BLaER1 (cell line): ENCODE results near the gene ENDOU.

Experiments used
- H3K27ac ChIP-seq: shearing (Covaris generic); formaldehyde crosslinking; 2 replicates; pipeline ENCODE4 v1.8.1; 2022
- H3K27me3 ChIP-seq: shearing (Covaris generic); formaldehyde crosslinking; 2 replicates; pipeline ENCODE4 v1.8.1; 2022
- H3K36me3 ChIP-seq: shearing (Covaris generic); formaldehyde crosslinking; 2 replicates; pipeline ENCODE4 v1.8.1; 2022
- H3K4me1 ChIP-seq: shearing (Covaris generic); formaldehyde crosslinking; 2 replicates; pipeline ENCODE4 v1.8.1; 2022
- H3K4me2 ChIP-seq: shearing (Covaris generic); formaldehyde crosslinking; 2 replicates; pipeline ENCODE4 v1.8.1; 2022
- H3K4me3 ChIP-seq: shearing (Covaris generic); formaldehyde crosslinking; 2 replicates; pipeline ENCODE4 v1.8.1; 2022
- H3K9ac ChIP-seq: shearing (Covaris generic); formaldehyde crosslinking; 2 replicates; pipeline ENCODE4 v1.8.1; 2022
- H3K9me3 ChIP-seq: shearing (Covaris generic); formaldehyde crosslinking; 2 replicates; pipeline ENCODE4 v1.8.1; 2022
- H4K20me1 ChIP-seq: shearing (Covaris generic); formaldehyde crosslinking; 2 replicates; pipeline ENCODE4 v1.8.1; 2022
- Cebpa-rat ChIP-seq: shearing (Covaris generic); IDR thresholded peaks from 2 replicates; pipeline ENCODE4 v1.8.1; 2022

The ENDOU gene

GRCh38 chr12:47750916-47751470 is 25.7 kb upstream of the ENDOU start:
- Histone ChIP-seq H3K36me3 (0 out of 2 replicates have a peak, but pooled peaks cover 3% of the 10 kb centered on the region), H3K4me2 (peak overlapping the region; percentile 97), H3K27ac (peak overlapping the region; percentile 72), H4K20me1 (no peaks in the 10 kb centered on the region), H3K27me3 (no peaks in the 10 kb centered on the region), H3K4me1 (peaks cover 97% of the 10 kb centered on the region), H3K4me3 (no peak overlapping the region), H3K9ac (0 out of 2 replicates have a peak overlapping the region, but pooled peaks have one; percentile 38), H3K9me3 (no peaks in the 10 kb centered on the region)
- TF ChIP-seq Cebpa-rat = no peak

GRCh38 chr12:47750229-47750798 is 25.0 kb upstream of the ENDOU start:
- Histone ChIP-seq H4K20me1 (no peaks in the 10 kb centered on the region), H3K27ac (peak overlapping the region; percentile 72; the same call in 1 of the 2 replicates), H3K36me3 (0 out of 2 replicates have a peak, but pooled peaks cover 3% of the 10 kb centered on the region), H3K9ac (0 out of 2 replicates have a peak overlapping the region, but pooled peaks have one; percentile 38), H3K27me3 (no peaks in the 10 kb centered on the region), H3K9me3 (no peaks in the 10 kb centered on the region), H3K4me3 (no peak overlapping the region), H3K4me2 (peak overlapping the region; percentile 97), H3K4me1 (peaks cover 95% of the 10 kb centered on the region)
- no peak for TF ChIP-seq Cebpa-rat

- H4K20me1 ChIP-seq = no peaks in the 10 kb centered on the region
- H3K27ac ChIP-seq = no peak overlapping the region
- TF ChIP-seq Cebpa-rat = no peak
- H3K4me1 ChIP-seq = peaks cover 94% of the 10 kb centered on the region
- no peak overlapping the region for H3K4me3 ChIP-seq
- H3K36me3 ChIP-seq = 0 out of 2 replicates have a peak, but pooled peaks cover 3% of the 10 kb centered on the region
- H3K4me2 ChIP-seq = peak overlapping the region; percentile 97
- H3K9ac ChIP-seq = no peak overlapping the region
- no peaks in the 10 kb centered on the region for H3K9me3 ChIP-seq
- no peaks in the 10 kb centered on the region for H3K27me3 ChIP-seq
Measured at GRCh38 chr12:47748899-47749298, 23.6 kb upstream of the ENDOU start.

GRCh38 chr12:47748507-47748828 is 23.2 kb upstream of the ENDOU start:
- H3K27ac ChIP-seq = no peak overlapping the region
- no peaks in the 10 kb centered on the region for H3K27me3 ChIP-seq
- no peak overlapping the region for H3K4me3 ChIP-seq
- no peak overlapping the region for H3K9ac ChIP-seq
- no peak overlapping the region for H3K4me2 ChIP-seq
- no peak for TF ChIP-seq Cebpa-rat
- H3K9me3 ChIP-seq = no peaks in the 10 kb centered on the region
- peaks cover 94% of the 10 kb centered on the region for H3K4me1 ChIP-seq
- 0 out of 2 replicates have a peak, but pooled peaks cover 3% of the 10 kb centered on the region for H3K36me3 ChIP-seq
- H4K20me1 ChIP-seq = no peaks in the 10 kb centered on the region

GRCh38 chr12:47747596-47748506 is 22.6 kb upstream of the ENDOU start:
- no peak for TF ChIP-seq Cebpa-rat
- no peak overlapping the region for H3K27ac ChIP-seq
- 0 out of 2 replicates have a peak, but pooled peaks cover 3% of the 10 kb centered on the region for H3K36me3 ChIP-seq
- peak overlapping the region; percentile 51 for H3K4me2 ChIP-seq
- H3K27me3 ChIP-seq = no peaks in the 10 kb centered on the region
- peaks cover 94% of the 10 kb centered on the region for H3K4me1 ChIP-seq
- H3K9me3 ChIP-seq = no peaks in the 10 kb centered on the region
- no peak overlapping the region for H3K9ac ChIP-seq
- no peaks in the 10 kb centered on the region for H4K20me1 ChIP-seq
- no peak overlapping the region for H3K4me3 ChIP-seq

GRCh38 chr12:47747126-47747525 is 21.8 kb upstream of the ENDOU start:
- Histone ChIP-seq H4K20me1 (no peaks in the 10 kb centered on the region), H3K4me1 (peaks cover 94% of the 10 kb centered on the region), H3K9me3 (no peaks in the 10 kb centered on the region), H3K4me3 (no peak overlapping the region), H3K9ac (no peak overlapping the region), H3K27ac (no peak overlapping the region), H3K27me3 (no peaks in the 10 kb centered on the region), H3K4me2 (peak overlapping the region; percentile 51), H3K36me3 (0 out of 2 replicates have a peak, but pooled peaks cover 3% of the 10 kb centered on the region)
- no peak for TF ChIP-seq Cebpa-rat

- Histone ChIP-seq H3K9ac (no peak overlapping the region), H3K4me1 (peaks cover 94% of the 10 kb centered on the region), H3K4me2 (peak overlapping the region; percentile 51), H3K9me3 (no peaks in the 10 kb centered on the region), H4K20me1 (no peaks in the 10 kb centered on the region), H3K27me3 (no peaks in the 10 kb centered on the region), H3K36me3 (0 out of 2 replicates have a peak, but pooled peaks cover 3% of the 10 kb centered on the region), H3K4me3 (no peak overlapping the region), H3K27ac (no peak overlapping the region)
- TF ChIP-seq Cebpa-rat = no peak
Measured at GRCh38 chr12:47746523-47746922, 21.2 kb upstream of the ENDOU start.

DNA sequence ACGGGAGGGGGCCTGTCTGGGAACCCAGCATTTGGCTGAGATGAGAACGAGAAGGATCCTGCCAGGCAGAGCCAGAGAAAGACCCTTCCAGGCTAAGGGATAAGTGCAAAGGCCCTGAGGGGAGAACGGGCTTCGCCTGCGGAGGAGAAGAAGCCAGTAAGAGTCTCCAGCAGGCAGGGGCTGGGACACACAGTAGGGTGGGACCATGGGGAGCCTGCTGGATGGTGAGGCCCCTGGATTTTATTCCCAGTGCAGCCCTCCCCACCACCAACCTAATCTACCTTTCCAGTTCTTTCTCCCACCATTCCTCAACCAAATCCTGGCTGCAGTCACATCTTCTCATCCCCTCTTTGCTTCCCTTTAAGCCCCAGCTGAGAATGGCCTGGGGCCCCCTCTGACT is 20.8 kb upstream of the ENDOU start:
- no peak for TF ChIP-seq Cebpa-rat
- Histone ChIP-seq H3K9ac (no peak overlapping the region), H3K4me1 (peaks cover 93% of the 10 kb centered on the region), H3K27me3 (no peaks in the 10 kb centered on the region), H4K20me1 (no peaks in the 10 kb centered on the region), H3K36me3 (0 out of 2 replicates have a peak, but pooled peaks cover 3% of the 10 kb centered on the region), H3K4me3 (no peak overlapping the region), H3K9me3 (no peaks in the 10 kb centered on the region), H3K4me2 (peak overlapping the region; percentile 51; the same call in 1 of the 2 replicates), H3K27ac (no peak overlapping the region)

- Histone ChIP-seq H3K9me3 (no peaks in the 10 kb centered on the region), H3K27me3 (no peaks in the 10 kb centered on the region), H3K27ac (0 out of 2 replicates have a peak overlapping the region, but pooled peaks have one; percentile 22), H3K9ac (no peak overlapping the region), H3K4me2 (peak overlapping the region; percentile 51), H4K20me1 (no peaks in the 10 kb centered on the region), H3K4me1 (peaks cover 93% of the 10 kb centered on the region), H3K36me3 (0 out of 2 replicates have a peak, but pooled peaks cover 3% of the 10 kb centered on the region), H3K4me3 (no peak overlapping the region)
- TF ChIP-seq Cebpa-rat = no peak
Measured at GRCh38 chr12:47745485-47746041, 20.3 kb upstream of the ENDOU start.
